ENCODE measurements around the gene SUGCT.

DNA sequence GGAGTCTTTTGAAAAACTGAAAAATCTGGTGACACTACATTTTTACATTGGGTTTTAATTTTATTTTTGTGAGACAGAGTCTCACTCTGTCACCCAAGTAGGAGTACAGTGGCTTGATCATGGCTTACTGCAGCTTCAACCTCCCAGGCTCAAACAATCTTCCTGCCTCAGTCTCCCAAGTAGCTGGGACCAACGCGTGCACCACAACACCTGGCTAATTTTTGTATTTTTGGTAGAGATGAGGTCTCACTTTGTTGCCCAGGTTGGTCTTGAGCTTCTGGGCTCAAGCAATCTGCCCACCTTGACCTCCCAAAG lies 11.9 kb upstream of the SUGCT start:
- TF ChIP-seq ZNF510 (tag by site-specific recombination; IDR thresholded peaks at IDR 0.05; ENCODE audit: insufficient replicate concordance): no peak
- TF ChIP-seq, protein P1, sequence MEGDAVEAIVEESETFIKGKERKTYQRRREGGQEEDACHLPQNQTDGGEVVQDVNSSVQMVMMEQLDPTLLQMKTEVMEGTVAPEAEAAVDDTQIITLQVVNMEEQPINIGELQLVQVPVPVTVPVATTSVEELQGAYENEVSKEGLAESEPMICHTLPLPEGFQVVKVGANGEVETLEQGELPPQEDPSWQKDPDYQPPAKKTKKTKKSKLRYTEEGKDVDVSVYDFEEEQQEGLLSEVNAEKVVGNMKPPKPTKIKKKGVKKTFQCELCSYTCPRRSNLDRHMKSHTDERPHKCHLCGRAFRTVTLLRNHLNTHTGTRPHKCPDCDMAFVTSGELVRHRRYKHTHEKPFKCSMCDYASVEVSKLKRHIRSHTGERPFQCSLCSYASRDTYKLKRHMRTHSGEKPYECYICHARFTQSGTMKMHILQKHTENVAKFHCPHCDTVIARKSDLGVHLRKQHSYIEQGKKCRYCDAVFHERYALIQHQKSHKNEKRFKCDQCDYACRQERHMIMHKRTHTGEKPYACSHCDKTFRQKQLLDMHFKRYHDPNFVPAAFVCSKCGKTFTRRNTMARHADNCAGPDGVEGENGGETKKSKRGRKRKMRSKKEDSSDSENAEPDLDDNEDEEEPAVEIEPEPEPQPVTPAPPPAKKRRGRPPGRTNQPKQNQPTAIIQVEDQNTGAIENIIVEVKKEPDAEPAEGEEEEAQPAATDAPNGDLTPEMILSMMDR (tag by site-specific recombination; IDR thresholded peaks at IDR 0.05): no peak
- TF ChIP-seq ZBTB17 (tag by site-specific recombination; IDR thresholded peaks at IDR 0.05): no peak
- TF ChIP-seq, protein P2, sequence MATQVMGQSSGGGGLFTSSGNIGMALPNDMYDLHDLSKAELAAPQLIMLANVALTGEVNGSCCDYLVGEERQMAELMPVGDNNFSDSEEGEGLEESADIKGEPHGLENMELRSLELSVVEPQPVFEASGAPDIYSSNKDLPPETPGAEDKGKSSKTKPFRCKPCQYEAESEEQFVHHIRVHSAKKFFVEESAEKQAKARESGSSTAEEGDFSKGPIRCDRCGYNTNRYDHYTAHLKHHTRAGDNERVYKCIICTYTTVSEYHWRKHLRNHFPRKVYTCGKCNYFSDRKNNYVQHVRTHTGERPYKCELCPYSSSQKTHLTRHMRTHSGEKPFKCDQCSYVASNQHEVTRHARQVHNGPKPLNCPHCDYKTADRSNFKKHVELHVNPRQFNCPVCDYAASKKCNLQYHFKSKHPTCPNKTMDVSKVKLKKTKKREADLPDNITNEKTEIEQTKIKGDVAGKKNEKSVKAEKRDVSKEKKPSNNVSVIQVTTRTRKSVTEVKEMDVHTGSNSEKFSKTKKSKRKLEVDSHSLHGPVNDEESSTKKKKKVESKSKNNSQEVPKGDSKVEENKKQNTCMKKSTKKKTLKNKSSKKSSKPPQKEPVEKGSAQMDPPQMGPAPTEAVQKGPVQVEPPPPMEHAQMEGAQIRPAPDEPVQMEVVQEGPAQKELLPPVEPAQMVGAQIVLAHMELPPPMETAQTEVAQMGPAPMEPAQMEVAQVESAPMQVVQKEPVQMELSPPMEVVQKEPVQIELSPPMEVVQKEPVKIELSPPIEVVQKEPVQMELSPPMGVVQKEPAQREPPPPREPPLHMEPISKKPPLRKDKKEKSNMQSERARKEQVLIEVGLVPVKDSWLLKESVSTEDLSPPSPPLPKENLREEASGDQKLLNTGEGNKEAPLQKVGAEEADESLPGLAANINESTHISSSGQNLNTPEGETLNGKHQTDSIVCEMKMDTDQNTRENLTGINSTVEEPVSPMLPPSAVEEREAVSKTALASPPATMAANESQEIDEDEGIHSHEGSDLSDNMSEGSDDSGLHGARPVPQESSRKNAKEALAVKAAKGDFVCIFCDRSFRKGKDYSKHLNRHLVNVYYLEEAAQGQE (tag by site-specific recombination; IDR thresholded peaks at IDR 0.05): no peak
- no peak for TF ChIP-seq ZNF521 (tag by site-specific recombination; IDR thresholded peaks at IDR 0.05)
- TF ChIP-seq, protein P3, sequence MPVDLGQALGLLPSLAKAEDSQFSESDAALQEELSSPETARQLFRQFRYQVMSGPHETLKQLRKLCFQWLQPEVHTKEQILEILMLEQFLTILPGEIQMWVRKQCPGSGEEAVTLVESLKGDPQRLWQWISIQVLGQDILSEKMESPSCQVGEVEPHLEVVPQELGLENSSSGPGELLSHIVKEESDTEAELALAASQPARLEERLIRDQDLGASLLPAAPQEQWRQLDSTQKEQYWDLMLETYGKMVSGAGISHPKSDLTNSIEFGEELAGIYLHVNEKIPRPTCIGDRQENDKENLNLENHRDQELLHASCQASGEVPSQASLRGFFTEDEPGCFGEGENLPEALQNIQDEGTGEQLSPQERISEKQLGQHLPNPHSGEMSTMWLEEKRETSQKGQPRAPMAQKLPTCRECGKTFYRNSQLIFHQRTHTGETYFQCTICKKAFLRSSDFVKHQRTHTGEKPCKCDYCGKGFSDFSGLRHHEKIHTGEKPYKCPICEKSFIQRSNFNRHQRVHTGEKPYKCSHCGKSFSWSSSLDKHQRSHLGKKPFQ (tag by site-specific recombination; IDR thresholded peaks at IDR 0.05): no peak
- no peak for TF ChIP-seq ZBTB21 (tag by site-specific recombination; IDR thresholded peaks at IDR 0.05)
- TF ChIP-seq ZXDB (tag by site-specific recombination; IDR thresholded peaks at IDR 0.05): no peak
- no peak for TF ChIP-seq YY1 (tag by site-specific recombination; IDR thresholded peaks at IDR 0.05)
- no peak for TF ChIP-seq RBAK (tag by site-specific recombination; IDR thresholded peaks at IDR 0.05)
- no peak for TF ChIP-seq ZNF416 (tag by site-specific recombination; IDR thresholded peaks at IDR 0.05)

Data from HEK293 (cell line).